ENCODE measurements around the gene SLC47A2.

- TF ChIP-seq CTCF (IDR thresholded peaks at IDR 0.05) (no peak), POLR2AphosphoS5 (IDR thresholded peaks at IDR 0.05; ENCODE audit: low read depth, low read length) (no peak), REST (IDR thresholded peaks at IDR 0.05; ENCODE audit: insufficient read depth in 1 of 2, low read depth in 2 of 2, low read length in 1 of 2) (no peak), TCF7L2 (IDR thresholded peaks at IDR 0.05; ENCODE audit: low read depth, low read length) (no peak)
Observed at GRCh38 chr17:19727501-19728078, 11.2 kb upstream of the SLC47A2 start.
